Measurements from ENCODE around the gene MAL. TPM values are rescaled to one million over a fixed set of nuclear protein-coding genes. Genes with fewer than 3 reads are reported as not detected.

MAL gene
- total and polyA plus RNA-seq, 2 experiments from 2014 or later: 0.24 to 0.31 TPM

DNA sequence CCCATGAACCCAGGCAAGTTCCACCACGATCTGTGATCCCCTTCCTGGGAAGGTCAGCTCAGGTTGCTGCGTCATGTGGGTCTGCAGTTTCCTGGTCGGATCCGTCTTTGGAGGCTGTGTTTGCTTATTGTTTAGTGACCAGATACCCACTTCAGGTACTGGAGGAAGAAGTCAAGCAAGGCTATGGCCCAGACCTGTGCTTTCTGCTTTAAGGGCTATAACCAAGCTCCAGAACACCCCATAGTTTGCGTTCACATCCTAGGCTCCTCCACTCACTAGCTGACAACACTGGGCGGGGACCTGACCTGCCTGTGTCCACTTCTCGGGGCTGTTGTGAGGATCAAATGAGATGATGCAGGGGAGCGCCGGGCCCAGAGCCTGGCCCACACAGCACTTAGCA lies 44.0 kb downstream of the MAL start:
- Histone ChIP-seq H3K4me3 (no peak overlapping the region), H3K27ac (ENCODE audit: low read depth) (no peak overlapping the region), H3K4me1 (ENCODE audit: insufficient read depth) (peaks cover 5% of the 10 kb centered on the region; the same call in 1 of the 2 replicates), H3K36me3 (ENCODE audit: insufficient read depth) (no peaks in the 10 kb centered on the region), H4K20me1 (replicated peaks; ENCODE audit: insufficient read depth) (no peaks in the 10 kb centered on the region; the same call in 1 of the 2 replicates), H3K27me3 (ENCODE audit: insufficient read depth) (no peaks in the 10 kb centered on the region), H3K79me2 (replicated peaks; ENCODE audit: insufficient read depth) (no peaks in the 10 kb centered on the region), H3K9me2 (ENCODE audit: insufficient read depth) (no peaks in the 10 kb centered on the region), H3K4me2 (no peak overlapping the region), H3F3A (replicated peaks; ENCODE audit: low read depth) (no peaks in the 10 kb centered on the region), H2AFZ (peak overlapping the region; percentile 4; the same call in 1 of the 2 replicates)
- H3K27me3 Mint-ChIP-seq (ENCODE audit: insufficient read depth, low read depth, poor library complexity): peaks cover 8% of the 10 kb centered on the region
- H3K4me3 Mint-ChIP-seq: no peak overlapping the region
- no peak for ATAC-seq
- H3K9me3 Mint-ChIP-seq: no peaks in the 10 kb centered on the region
- H3K4me1 Mint-ChIP-seq: no peaks in the 10 kb centered on the region
- H3K36me3 Mint-ChIP-seq (ENCODE audit: low read depth): no peaks in the 10 kb centered on the region
- no peak overlapping the region for H3K27ac Mint-ChIP-seq
- TF ChIP-seq, protein P1, sequence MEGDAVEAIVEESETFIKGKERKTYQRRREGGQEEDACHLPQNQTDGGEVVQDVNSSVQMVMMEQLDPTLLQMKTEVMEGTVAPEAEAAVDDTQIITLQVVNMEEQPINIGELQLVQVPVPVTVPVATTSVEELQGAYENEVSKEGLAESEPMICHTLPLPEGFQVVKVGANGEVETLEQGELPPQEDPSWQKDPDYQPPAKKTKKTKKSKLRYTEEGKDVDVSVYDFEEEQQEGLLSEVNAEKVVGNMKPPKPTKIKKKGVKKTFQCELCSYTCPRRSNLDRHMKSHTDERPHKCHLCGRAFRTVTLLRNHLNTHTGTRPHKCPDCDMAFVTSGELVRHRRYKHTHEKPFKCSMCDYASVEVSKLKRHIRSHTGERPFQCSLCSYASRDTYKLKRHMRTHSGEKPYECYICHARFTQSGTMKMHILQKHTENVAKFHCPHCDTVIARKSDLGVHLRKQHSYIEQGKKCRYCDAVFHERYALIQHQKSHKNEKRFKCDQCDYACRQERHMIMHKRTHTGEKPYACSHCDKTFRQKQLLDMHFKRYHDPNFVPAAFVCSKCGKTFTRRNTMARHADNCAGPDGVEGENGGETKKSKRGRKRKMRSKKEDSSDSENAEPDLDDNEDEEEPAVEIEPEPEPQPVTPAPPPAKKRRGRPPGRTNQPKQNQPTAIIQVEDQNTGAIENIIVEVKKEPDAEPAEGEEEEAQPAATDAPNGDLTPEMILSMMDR (conservative IDR thresholded peaks at IDR 0.05; ENCODE audit: low read depth in 2 of 2): no peak
- TF ChIP-seq JUNB (IDR thresholded peaks at IDR 0.05; ENCODE audit: unreplicated experiment): no peak
- no peak for TF ChIP-seq CREB1 (CRISPR knock-in tag; IDR thresholded peaks at IDR 0.05; ENCODE audit: low read depth)
- TF ChIP-seq, protein P2, sequence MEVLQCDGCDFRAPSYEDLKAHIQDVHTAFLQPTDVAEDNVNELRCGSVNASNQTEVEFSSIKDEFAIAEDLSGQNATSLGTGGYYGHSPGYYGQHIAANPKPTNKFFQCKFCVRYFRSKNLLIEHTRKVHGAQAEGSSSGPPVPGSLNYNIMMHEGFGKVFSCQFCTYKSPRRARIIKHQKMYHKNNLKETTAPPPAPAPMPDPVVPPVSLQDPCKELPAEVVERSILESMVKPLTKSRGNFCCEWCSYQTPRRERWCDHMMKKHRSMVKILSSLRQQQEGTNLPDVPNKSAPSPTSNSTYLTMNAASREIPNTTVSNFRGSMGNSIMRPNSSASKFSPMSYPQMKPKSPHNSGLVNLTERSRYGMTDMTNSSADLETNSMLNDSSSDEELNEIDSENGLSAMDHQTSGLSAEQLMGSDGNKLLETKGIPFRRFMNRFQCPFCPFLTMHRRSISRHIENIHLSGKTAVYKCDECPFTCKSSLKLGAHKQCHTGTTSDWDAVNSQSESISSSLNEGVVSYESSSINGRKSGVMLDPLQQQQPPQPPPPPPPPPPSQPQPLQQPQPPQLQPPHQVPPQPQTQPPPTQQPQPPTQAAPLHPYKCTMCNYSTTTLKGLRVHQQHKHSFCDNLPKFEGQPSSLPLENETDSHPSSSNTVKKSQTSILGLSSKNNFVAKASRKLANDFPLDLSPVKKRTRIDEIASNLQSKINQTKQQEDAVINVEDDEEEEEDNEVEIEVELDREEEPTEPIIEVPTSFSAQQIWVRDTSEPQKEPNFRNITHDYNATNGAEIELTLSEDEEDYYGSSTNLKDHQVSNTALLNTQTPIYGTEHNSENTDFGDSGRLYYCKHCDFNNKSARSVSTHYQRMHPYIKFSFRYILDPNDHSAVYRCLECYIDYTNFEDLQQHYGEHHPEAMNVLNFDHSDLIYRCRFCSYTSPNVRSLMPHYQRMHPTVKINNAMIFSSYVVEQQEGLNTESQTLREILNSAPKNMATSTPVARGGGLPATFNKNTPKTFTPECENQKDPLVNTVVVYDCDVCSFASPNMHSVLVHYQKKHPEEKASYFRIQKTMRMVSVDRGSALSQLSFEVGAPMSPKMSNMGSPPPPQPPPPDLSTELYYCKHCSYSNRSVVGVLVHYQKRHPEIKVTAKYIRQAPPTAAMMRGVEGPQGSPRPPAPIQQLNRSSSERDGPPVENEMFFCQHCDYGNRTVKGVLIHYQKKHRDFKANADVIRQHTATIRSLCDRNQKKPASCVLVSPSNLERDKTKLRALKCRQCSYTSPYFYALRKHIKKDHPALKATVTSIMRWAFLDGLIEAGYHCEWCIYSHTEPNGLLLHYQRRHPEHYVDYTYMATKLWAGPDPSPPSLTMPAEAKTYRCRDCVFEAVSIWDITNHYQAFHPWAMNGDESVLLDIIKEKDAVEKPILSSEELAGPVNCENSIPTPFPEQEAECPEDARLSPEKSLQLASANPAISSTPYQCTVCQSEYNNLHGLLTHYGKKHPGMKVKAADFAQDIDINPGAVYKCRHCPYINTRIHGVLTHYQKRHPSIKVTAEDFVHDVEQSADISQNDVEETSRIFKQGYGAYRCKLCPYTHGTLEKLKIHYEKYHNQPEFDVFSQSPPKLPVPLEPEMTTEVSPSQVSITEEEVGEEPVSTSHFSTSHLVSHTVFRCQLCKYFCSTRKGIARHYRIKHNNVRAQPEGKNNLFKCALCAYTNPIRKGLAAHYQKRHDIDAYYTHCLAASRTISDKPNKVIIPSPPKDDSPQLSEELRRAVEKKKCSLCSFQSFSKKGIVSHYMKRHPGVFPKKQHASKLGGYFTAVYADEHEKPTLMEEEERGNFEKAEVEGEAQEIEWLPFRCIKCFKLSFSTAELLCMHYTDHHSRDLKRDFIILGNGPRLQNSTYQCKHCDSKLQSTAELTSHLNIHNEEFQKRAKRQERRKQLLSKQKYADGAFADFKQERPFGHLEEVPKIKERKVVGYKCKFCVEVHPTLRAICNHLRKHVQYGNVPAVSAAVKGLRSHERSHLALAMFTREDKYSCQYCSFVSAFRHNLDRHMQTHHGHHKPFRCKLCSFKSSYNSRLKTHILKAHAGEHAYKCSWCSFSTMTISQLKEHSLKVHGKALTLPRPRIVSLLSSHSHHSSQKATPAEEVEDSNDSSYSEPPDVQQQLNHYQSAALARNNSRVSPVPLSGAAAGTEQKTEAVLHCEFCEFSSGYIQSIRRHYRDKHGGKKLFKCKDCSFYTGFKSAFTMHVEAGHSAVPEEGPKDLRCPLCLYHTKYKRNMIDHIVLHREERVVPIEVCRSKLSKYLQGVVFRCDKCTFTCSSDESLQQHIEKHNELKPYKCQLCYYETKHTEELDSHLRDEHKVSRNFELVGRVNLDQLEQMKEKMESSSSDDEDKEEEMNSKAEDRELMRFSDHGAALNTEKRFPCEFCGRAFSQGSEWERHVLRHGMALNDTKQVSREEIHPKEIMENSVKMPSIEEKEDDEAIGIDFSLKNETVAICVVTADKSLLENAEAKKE (CRISPR knock-in tag; IDR thresholded peaks at IDR 0.05): no peak
- no peak for TF ChIP-seq POLR2AphosphoS5 (IDR thresholded peaks at IDR 0.05; ENCODE audit: low read depth)
- no peak for TF ChIP-seq ZNF331 (CRISPR knock-in tag; IDR thresholded peaks at IDR 0.05; ENCODE audit: low read depth)
- TF ChIP-seq, protein P3, sequence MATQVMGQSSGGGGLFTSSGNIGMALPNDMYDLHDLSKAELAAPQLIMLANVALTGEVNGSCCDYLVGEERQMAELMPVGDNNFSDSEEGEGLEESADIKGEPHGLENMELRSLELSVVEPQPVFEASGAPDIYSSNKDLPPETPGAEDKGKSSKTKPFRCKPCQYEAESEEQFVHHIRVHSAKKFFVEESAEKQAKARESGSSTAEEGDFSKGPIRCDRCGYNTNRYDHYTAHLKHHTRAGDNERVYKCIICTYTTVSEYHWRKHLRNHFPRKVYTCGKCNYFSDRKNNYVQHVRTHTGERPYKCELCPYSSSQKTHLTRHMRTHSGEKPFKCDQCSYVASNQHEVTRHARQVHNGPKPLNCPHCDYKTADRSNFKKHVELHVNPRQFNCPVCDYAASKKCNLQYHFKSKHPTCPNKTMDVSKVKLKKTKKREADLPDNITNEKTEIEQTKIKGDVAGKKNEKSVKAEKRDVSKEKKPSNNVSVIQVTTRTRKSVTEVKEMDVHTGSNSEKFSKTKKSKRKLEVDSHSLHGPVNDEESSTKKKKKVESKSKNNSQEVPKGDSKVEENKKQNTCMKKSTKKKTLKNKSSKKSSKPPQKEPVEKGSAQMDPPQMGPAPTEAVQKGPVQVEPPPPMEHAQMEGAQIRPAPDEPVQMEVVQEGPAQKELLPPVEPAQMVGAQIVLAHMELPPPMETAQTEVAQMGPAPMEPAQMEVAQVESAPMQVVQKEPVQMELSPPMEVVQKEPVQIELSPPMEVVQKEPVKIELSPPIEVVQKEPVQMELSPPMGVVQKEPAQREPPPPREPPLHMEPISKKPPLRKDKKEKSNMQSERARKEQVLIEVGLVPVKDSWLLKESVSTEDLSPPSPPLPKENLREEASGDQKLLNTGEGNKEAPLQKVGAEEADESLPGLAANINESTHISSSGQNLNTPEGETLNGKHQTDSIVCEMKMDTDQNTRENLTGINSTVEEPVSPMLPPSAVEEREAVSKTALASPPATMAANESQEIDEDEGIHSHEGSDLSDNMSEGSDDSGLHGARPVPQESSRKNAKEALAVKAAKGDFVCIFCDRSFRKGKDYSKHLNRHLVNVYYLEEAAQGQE (IDR thresholded peaks at IDR 0.05; ENCODE audit: unreplicated experiment): no peak
- no peak for TF ChIP-seq STAT1 (IDR thresholded peaks at IDR 0.05; ENCODE audit: unreplicated experiment)
- TF ChIP-seq NANOG (IDR thresholded peaks at IDR 0.05; ENCODE audit: borderline replicate concordance): no peak
- TF ChIP-seq ZNF114 (CRISPR knock-in tag; IDR thresholded peaks at IDR 0.05): no peak
- no peak for TF ChIP-seq EZH2 (IDR thresholded peaks at IDR 0.05; ENCODE audit: low read depth, unreplicated experiment)
- no peak for TF ChIP-seq ETS1 (IDR thresholded peaks at IDR 0.05)
- no peak for DNase-seq (ENCODE audit: low spot score)
